ENCODE data around the gene CDH23. TPM values are rescaled to one million over a fixed set of nuclear protein-coding genes. Genes with fewer than 3 reads are reported as not detected.

CDH23 gene
- total RNA-seq, 1 experiment from 2014 or later = 7.8 TPM

GRCh38 chr10:71483885-71484751, 87.4 kb downstream of the CDH23 start:
- H3K4me1 ChIP-seq (replicated peaks; ENCODE audit: insufficient read depth) = peaks cover 10% of the 10 kb centered on the region; the same call in 1 of the 2 replicates
- no peak overlapping the region for H2AFZ ChIP-seq
- POLR2A ChIA-PET (ENCODE audit: unreplicated experiment) = no interaction called here
- CTCF ChIA-PET = interaction anchor here (0.7 kb wide), 1 partner anchor 32 kb away, joined by 12 read pairs; no protein-coding TSS in a partner anchor
- no peaks in the 10 kb centered on the region for H3K79me2 ChIP-seq (ENCODE audit: low read depth)
- no peaks in the 10 kb centered on the region for H3K36me3 ChIP-seq (ENCODE audit: low read depth)
- DNase-seq = no peak
- BruUV-seq (replicated peaks) = no TSS peak
- H3K4me2 ChIP-seq = no peak overlapping the region
- 0 out of 2 replicates have a peak, but pooled peaks cover 3% of the 10 kb centered on the region for H4K20me1 ChIP-seq (ENCODE audit: insufficient read depth)
- TF ChIP-seq CTCF (conservative IDR thresholded peaks at IDR 0.05) (no peak), EZH2 (IDR thresholded peaks at IDR 0.05; ENCODE audit: low read depth) (no peak)
- no peak overlapping the region for H3K27ac ChIP-seq
- H3K4me3 ChIP-seq = no peak overlapping the region
- no peaks in the 10 kb centered on the region for H3K27me3 ChIP-seq (ENCODE audit: insufficient read depth, low read depth)
- intact Hi-C loops (cut with micrococcal nuclease; ENCODE audit: unreplicated experiment) = no loop called here
- H3K9me3 ChIP-seq (ENCODE audit: insufficient read depth, low read depth) = no peaks in the 10 kb centered on the region
- no peaks in the 10 kb centered on the region for H3K9me2 ChIP-seq (ENCODE audit: insufficient read depth)
- no peaks in the 10 kb centered on the region for H3F3A ChIP-seq (ENCODE audit: insufficient read depth, low read depth)

GRCh38 chr10:71486484-71487114, 89.9 kb downstream of the CDH23 start:
- Histone ChIP-seq H3K36me3 (ENCODE audit: low read depth) (no peaks in the 10 kb centered on the region), H4K20me1 (ENCODE audit: insufficient read depth) (0 out of 2 replicates have a peak, but pooled peaks cover 3% of the 10 kb centered on the region), H3K27me3 (ENCODE audit: insufficient read depth, low read depth) (no peaks in the 10 kb centered on the region), H3K9me2 (ENCODE audit: insufficient read depth) (no peaks in the 10 kb centered on the region), H3K9me3 (ENCODE audit: insufficient read depth, low read depth) (no peaks in the 10 kb centered on the region), H3K4me2 (no peak overlapping the region), H3K4me1 (replicated peaks; ENCODE audit: insufficient read depth) (peaks cover 10% of the 10 kb centered on the region; the same call in 1 of the 2 replicates), H3K79me2 (ENCODE audit: low read depth) (no peaks in the 10 kb centered on the region), H3F3A (ENCODE audit: insufficient read depth, low read depth) (no peaks in the 10 kb centered on the region), H3K4me3 (no peak overlapping the region), H3K27ac (no peak overlapping the region), H2AFZ (no peak overlapping the region)
- CTCF ChIA-PET = interaction anchor here (0.6 to 1.6 kb wide), 4 partner anchors 60 to 222 kb away, joined by 3 to 4 read pairs (median 4); no protein-coding TSS in a partner anchor
- intact Hi-C loops (cut with micrococcal nuclease; ENCODE audit: unreplicated experiment) = loop anchor here (5.0 kb wide), 1 partner anchor 86 kb away; no protein-coding TSS in a partner anchor
- TF ChIP-seq CTCF (conservative IDR thresholded peaks at IDR 0.05) (peak; percentile 65), EZH2 (IDR thresholded peaks at IDR 0.05; ENCODE audit: low read depth) (no peak)
- peak in 1 of 2 experiments; percentile 42 for DNase-seq
- POLR2A ChIA-PET (ENCODE audit: unreplicated experiment) = no interaction called here
- BruUV-seq (replicated peaks) = no TSS peak

- Histone ChIP-seq H3K36me3 (ENCODE audit: low read depth) (no peaks in the 10 kb centered on the region), H4K20me1 (ENCODE audit: insufficient read depth) (0 out of 2 replicates have a peak, but pooled peaks cover 3% of the 10 kb centered on the region), H3K9me3 (ENCODE audit: insufficient read depth, low read depth) (no peaks in the 10 kb centered on the region), H3K9me2 (ENCODE audit: insufficient read depth) (no peaks in the 10 kb centered on the region), H3K4me1 (replicated peaks; ENCODE audit: insufficient read depth) (peaks cover 10% of the 10 kb centered on the region; the same call in 1 of the 2 replicates), H3K4me3 (no peak overlapping the region), H3K79me2 (ENCODE audit: low read depth) (no peaks in the 10 kb centered on the region), H3K27ac (no peak overlapping the region), H2AFZ (no peak overlapping the region), H3K27me3 (ENCODE audit: insufficient read depth, low read depth) (no peaks in the 10 kb centered on the region), H3F3A (ENCODE audit: insufficient read depth, low read depth) (no peaks in the 10 kb centered on the region), H3K4me2 (no peak overlapping the region)
- TF ChIP-seq EZH2 (IDR thresholded peaks at IDR 0.05; ENCODE audit: low read depth) (no peak), CTCF (conservative IDR thresholded peaks at IDR 0.05) (no peak)
- intact Hi-C loops (cut with micrococcal nuclease; ENCODE audit: unreplicated experiment) = loop anchor here (5.0 kb wide), 1 partner anchor 85 kb away; no protein-coding TSS in a partner anchor
- DNase-seq = no peak
- POLR2A ChIA-PET (ENCODE audit: unreplicated experiment) = no interaction called here
- CTCF ChIA-PET = no interaction called here
- BruUV-seq (replicated peaks) = no TSS peak
Measured at GRCh38 chr10:71487726-71488125, 91.0 kb downstream of the CDH23 start.
